Panc1 (cell line): ENCODE data around the gene RPA4.

Experiments used
- CTCF ChIP-seq: fragments of 450-650 bp; IDR thresholded peaks from 2 replicates; pipeline ENCODE4 v1.5.1; 2017; ENCODE audit warnings: mild to moderate bottlenecking
- POLR2AphosphoS5 ChIP-seq: IDR thresholded peaks from 2 replicates; pipeline ENCODE4 v1.6.1; 2012; ENCODE audit warnings: mild to moderate bottlenecking, low read depth, low read length, moderate library complexity
- SIN3A ChIP-seq: IDR thresholded peaks from 2 replicates; pipeline ENCODE4 v1.6.1; 2012; ENCODE audit warnings: low read depth, mild to moderate bottlenecking, low read length, moderate library complexity, borderline replicate concordance; ENCODE audit not compliant: insufficient read depth
- TF ChIP-seq, protein P1 (sequence below), 2 experiments: IDR thresholded peaks; 2 replicates each; pipeline ENCODE4 v1.6.1; 2011 to 2012; ENCODE audit warnings: low read depth in 2 of 2, control low read depth in 1 of 2, low read length in 1 of 2, mild to moderate bottlenecking in 1 of 2, moderate library complexity in 1 of 2; ENCODE audit not compliant: insufficient read depth in 1 of 2

GRCh38 chrX:96919672-96920071, 36.0 kb downstream of the RPA4 start:
- TF ChIP-seq POLR2AphosphoS5 (no peak), CTCF (no peak), SIN3A (no peak)
- TF ChIP-seq, protein P1, sequence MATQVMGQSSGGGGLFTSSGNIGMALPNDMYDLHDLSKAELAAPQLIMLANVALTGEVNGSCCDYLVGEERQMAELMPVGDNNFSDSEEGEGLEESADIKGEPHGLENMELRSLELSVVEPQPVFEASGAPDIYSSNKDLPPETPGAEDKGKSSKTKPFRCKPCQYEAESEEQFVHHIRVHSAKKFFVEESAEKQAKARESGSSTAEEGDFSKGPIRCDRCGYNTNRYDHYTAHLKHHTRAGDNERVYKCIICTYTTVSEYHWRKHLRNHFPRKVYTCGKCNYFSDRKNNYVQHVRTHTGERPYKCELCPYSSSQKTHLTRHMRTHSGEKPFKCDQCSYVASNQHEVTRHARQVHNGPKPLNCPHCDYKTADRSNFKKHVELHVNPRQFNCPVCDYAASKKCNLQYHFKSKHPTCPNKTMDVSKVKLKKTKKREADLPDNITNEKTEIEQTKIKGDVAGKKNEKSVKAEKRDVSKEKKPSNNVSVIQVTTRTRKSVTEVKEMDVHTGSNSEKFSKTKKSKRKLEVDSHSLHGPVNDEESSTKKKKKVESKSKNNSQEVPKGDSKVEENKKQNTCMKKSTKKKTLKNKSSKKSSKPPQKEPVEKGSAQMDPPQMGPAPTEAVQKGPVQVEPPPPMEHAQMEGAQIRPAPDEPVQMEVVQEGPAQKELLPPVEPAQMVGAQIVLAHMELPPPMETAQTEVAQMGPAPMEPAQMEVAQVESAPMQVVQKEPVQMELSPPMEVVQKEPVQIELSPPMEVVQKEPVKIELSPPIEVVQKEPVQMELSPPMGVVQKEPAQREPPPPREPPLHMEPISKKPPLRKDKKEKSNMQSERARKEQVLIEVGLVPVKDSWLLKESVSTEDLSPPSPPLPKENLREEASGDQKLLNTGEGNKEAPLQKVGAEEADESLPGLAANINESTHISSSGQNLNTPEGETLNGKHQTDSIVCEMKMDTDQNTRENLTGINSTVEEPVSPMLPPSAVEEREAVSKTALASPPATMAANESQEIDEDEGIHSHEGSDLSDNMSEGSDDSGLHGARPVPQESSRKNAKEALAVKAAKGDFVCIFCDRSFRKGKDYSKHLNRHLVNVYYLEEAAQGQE (IDR thresholded peaks at IDR 0.05; ENCODE audit: insufficient read depth in 1 of 2, low read depth in 2 of 2, low read length in 1 of 2): no peak
